Measurements from ENCODE around the gene CCR5AS.
"Not testable (repeated sequence)": the region's sequence is repeated elsewhere in the genome, so short reads cannot be mapped to it uniquely, and the experiment has no call there.

The CCR5AS gene

DNA sequence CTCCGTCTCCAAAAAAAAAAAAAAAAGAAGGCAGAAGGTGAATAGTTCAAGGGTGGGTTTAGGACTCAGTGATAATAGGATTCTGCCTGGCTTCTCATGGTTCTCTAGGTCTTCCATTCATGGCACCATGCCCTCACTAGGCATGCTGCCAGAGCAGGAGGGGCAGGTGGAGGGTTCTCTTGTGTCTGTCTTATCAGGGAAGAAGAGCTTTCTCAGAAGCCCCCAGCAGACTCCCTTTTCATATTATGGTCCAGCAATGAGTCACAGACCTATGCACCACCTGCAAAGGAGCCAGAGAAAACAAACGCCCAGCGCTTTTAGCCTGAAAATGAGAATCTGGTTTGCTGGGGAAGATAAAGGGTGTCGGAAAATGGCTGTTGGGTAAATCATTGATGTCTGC lies 50.0 kb downstream of the CCR5AS start:
- DNase-seq (ENCODE audit: low read depth in 1 of 2, low spot score in 1 of 2): no peak

DNA sequence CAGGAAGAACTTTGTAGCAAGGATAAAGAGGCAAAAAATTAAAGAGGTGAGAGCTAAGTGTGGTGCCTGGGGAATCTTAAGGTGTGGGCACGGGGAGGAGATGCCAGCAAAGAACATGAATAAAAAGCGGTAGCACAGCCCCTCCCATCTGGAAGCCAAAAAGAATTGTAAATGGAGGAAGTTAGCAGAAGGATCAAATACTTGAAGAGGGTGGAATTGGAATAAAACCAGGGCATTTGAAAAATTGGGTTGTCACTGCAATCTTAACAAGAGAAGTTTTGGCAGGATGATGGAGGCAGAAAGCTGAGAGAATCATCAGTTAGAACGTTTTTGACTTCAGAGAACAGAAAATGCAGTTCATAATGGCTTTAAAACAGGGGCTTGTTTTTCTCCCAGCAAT lies 50.6 kb downstream of the CCR5AS start:
- DNase-seq (ENCODE audit: low read depth in 1 of 2, low spot score in 1 of 2): no peak

DNA sequence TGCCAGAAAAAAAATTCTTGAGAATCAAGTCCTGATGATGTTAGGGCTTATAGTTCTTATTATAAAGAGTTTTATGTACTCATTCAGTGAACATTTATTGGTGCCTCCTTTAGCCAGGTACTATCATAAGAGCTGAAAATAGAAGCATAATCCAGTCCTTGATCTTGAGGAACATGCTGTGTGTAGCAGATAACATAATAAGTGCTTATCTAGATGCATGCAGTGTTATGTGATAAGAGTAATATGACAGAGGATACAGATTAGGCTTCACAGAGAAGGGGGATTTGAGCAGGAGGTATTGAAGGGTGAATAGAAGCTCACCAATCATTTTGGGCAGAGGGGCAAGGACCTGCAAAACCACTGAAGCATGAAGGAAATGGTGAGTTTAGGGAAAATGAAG lies 51.9 kb downstream of the CCR5AS start:
- DNase-seq (ENCODE audit: low read depth in 1 of 2, low spot score in 1 of 2): no peak

DNA sequence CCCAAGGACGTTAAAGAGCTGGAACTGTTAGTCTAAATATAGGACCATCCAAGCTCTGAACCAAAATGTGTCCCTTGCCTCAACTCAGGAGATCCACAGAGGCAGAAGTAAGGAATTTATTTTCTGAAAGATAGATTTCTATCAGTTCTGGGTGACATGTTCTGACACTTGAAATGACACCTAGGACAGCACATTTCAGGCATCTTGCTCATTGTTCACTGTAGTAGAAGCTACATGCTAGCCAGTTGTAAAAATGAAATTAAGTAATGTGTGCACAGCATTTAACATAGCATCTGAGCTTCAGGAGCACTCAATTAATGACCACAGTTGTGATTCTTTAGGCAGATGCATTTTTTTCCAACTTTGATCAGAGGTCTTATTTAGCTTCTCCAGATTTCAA lies 52.4 kb downstream of the CCR5AS start:
- DNase-seq (ENCODE audit: low read depth in 1 of 2, low spot score in 1 of 2): no peak

DNA sequence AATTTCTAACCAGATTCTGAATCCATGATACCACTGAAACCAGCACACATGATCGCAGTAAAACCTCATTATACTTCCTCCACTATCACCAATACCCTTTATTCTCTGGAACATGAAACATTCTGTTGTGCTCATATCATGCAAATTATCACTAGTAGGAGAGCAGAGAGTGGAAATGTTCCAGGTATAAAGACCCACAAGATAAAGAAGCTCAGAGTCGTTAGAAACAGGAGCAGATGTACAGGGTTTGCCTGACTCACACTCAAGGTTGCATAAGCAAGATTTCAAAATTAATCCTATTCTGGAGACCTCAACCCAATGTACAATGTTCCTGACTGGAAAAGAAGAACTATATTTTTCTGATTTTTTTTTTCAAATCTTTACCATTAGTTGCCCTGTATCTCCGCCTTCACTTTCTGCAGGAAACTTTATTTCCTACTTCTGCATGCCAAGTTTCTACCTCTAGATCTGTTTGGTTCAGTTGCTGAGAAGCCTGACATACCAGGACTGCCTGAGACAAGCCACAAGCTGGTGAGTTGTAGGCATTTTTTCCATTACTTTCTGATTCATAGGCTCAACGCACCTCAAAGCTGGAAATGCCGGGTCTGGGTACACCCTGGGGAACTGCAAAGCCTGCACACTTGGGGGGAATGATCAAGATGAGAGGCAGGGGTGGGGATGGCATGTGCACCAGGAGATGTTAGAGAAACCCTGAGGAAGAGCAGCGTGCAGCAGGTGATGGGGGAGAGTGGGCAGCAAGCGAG lies 53.0 kb downstream of the CCR5AS start, which contains the start of gene CCR2:
CCR2 (plus strand) TSS at position 465 of the 764 bp plus-strand sequence. CDS start 3,417 bp downstream, outside the sequence.
- no peak for DNase-seq (ENCODE audit: low read depth in 1 of 2, low spot score in 1 of 2)

DNA sequence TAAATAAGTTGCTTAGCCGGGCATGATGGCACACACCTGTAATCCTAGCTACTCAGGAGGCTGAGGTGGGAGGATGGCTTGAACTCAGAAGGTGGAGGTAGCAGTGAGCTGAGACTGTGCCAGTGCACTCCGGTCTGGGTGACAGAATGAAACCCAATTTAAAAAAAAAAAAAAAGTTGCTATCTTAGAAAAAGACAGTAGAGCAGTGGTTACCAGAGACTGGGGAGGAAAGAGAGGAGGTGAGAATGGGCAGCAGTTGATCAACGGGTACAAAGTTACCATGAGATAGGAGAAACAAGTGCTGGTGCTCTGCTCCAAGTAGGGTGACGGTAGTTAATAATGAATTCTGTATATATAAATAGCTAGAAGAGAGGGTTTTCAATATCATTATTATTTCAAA lies 53.8 kb downstream of the CCR5AS start:
- no peak for DNase-seq (ENCODE audit: low read depth in 1 of 2, low spot score in 1 of 2)

DNA sequence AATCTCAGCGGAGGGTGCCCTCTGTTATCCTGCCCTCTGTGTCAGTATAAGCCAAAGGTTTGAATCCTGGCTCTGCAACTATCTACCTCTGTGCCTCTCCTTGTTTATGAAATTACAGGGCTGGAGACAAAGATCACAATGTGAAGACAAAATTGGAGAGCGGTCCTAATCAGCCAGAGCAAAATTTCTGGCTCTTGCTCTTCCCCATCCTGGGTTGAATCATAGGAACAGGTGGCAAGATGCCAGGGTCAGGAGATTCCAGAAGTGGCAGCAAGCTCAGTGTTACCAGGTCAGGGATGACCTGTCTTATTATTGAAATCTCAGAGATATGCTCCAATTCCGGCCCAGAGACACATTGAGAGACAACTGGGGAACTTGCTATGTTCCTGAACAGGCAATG lies 55.2 kb downstream of the CCR5AS start:
- DNase-seq (ENCODE audit: low read depth in 1 of 2, low spot score in 1 of 2): no peak

DNA sequence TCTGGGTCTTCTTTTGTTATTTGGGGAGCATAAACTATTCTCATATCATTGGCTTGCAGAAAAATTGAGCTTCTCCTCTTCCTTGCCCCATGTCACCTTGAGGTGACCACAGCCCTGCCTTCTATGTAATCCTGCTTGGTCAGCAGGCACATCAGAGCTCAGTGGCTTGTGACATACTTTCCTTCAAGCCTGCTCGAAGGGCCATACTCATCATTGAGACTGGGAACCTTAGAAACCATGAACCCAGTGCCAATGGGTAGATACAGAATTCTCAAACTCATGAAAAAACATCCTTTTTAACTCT lies 56.7 kb downstream of the CCR5AS start:
- no peak for DNase-seq (ENCODE audit: low read depth in 1 of 2, low spot score in 1 of 2)

DNA sequence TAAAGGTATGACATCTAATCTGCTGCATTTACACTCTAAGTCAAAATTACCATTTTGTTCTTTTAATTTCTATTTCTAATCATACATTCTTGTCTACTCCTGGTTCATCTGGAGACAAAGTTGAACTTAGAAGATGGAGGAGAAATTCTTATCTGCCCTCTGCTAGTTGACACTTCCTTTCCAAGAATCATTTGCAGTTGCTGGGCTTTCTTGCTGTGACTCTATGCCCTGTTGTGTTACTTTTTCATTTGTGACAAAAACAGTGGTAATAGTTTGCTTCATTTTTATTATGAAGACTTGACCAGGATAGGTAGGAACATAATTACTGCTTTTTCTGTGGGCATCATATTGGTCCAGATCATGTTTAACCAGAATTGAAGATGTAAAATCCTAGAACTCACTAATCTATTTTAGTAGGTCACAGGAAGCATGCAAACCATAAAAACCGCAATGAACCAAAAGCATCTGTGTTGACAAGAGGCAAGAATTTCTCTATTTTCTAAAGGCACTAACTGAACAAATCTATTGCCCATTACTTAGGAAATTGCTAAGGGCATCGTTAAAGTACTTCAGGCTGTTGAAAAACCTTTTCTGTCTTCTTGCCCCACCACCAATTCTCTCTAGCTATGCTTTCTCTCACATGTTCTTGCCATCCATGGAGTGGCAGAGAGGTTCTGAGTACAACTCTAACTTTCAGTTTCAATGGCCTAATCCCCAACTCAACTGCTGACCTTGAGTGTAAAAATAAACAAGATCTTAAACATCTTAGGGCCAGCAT lies 57.2 kb downstream of the CCR5AS start:
- DNase-seq (ENCODE audit: low read depth in 1 of 2, low spot score in 1 of 2): no peak

DNA sequence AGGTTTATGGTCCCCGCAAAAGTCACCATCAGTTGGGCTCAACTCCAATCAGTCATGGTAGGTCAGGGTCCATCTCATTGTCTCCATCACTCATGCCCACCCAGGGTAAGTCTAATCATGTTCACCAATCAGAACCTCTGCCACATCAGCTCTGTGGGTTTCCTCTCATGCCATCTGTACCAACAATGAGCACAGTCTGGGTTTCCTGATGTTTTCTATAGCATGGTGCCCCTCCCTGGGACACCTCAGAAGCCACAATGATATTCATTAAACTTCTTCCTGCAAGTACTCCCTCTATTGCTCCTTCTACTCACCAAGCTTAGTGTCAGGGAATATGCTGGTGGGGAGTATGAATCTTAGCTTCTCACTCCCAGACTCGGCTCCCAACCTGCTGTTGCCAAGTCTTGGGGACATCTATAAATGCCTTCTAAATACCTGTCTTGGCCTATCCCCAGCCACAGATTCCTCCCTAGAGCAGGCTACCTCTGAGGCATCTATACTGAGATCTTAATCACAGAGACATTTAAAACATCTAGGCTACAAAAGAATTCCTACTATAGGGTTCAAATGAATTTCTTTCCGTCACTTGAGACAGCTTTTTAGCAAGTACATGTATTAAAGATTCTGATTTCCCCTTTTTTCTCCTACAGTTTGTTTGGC lies 57.9 kb downstream of the CCR5AS start:
- DNase-seq (ENCODE audit: low read depth in 1 of 2, low spot score in 1 of 2): no peak

DNA sequence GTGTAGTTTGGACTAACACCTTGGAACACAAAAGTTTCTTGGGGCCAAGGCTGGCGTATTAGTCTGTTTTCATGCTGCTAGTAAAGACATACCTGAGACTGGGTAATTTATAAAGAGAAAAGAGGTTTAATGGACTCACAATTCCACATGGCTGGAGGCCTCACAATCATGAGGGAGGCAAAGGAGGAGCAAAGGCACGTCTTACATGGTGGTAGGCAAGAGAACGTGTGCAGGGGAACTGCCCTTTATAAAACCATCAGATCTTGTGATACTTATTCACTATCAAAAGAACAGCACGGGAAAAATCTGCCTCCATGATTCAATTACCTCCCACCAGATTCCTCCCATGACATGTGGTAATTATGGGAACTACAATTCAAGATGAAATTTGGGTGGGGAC lies 62.4 kb downstream of the CCR5AS start:
- DNase-seq (ENCODE audit: low read depth in 1 of 2, low spot score in 1 of 2): no peak

DNA sequence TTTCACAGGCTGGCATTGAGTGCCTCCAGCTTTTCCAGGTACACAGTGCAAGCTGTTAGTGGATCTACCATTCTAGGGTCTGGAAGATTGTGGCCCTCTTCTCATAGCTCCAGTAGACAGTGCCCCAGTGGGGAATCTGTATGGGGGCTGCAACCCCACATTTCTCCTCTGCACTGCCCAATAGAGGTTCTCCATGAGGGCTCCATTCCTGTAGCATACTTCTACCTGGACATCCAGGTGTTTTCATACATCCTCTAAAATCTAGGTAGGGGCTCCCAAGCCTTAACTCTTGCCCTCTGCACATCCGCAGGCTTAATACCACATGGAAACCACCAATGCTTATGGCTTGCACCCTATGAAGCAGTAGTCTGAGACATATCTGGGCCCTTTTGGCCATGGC lies 68.0 kb downstream of the CCR5AS start:
- DNase-seq (ENCODE audit: low read depth in 1 of 2, low spot score in 1 of 2): no peak

DNA sequence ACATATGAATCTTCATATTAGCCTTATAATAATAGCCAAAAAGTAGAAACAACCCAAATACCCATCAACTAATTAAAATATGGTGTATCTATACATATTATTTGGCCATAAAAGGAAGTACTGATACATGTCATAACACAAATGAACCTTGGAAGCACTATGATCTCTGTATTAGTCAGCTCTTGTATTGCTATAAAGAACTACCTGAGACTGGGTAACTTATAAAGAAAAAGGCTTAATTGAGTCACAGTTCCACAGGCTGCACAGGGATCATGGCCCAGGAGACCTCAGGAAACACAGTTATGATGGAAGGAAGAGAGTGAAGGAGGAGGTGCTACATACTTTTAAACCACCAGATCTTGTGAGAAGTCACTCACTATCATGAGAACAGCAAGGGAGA lies 69.0 kb downstream of the CCR5AS start:
- no peak for DNase-seq (ENCODE audit: low read depth in 1 of 2, low spot score in 1 of 2)

DNA sequence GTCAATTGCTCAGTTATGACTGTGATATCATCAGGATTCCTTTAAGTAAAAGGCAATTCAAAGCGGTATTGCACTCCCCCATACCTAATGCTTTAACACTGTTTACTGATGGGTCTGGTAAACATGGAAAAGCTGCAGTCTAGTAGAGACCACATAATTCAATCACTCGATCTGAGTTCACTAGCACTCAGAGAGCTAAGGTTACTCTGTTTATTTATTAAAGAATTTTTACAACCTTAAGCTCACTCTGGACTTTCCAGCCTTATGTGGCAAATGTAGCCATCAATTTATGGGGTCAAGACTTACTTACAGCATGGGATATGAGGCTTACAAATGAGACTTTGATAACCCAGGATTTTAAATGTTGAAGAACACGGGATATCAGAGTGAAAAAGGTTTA lies 71.3 kb downstream of the CCR5AS start:
- DNase-seq (ENCODE audit: low read depth in 1 of 2, low spot score in 1 of 2): no peak

DNA sequence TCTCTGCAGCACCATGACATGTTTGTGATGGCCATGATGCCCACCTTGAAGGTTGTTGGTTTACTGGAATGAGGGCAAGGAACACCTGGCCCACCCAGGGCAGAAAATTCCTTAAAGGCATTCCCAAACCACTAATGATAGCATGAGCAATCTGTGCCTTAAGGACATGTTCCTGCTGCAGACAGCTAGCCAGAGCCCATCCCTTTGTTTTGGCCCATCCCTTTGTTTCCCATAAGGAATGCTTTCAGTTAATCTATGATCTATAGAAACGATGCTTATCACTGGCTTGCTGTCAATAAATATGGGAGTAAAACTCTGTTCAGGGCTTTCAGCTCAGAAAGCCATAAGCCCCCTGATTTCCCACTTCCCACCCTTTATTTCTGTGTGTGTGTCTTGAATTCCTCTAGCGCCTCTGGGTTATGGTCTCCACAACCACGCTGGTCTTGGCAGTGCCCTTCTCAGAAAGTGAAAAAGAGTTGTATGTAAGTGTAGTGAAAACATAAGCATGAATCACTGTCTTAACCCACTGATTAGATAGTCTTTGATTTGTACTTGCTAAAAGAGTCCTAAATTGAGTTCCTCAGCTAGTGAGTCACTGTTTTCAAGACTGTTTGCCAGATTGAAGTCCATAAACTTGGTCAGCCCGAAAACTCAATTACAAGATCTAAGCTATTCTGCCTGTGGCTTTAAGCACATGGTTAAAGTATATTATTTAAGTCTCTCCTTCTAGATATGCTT lies 72.0 kb downstream of the CCR5AS start:
- DNase-seq (ENCODE audit: low read depth in 1 of 2, low spot score in 1 of 2): no peak

DNA sequence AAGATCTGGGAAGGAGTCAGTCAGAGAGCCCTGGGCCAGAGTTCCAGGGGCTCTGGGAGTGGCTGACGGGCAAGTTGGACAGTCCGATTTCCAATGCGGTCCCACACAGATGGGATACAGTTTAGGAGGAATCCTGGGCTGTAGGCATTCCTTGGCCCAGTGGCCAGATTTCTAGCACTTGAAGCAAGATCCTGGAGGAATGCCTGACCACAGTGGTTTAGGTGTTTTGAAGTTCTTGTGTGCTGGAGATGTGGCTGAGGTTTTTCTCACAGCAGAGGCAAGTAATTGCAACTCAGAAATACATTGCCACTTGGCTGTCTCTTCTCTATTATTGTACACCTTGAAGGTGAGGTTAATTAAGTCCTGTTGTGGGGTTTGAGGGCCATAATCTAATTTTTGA lies 76.2 kb downstream of the CCR5AS start:
- DNase-seq (ENCODE audit: low read depth in 1 of 2, low spot score in 1 of 2): not testable (repeated sequence)

DNA sequence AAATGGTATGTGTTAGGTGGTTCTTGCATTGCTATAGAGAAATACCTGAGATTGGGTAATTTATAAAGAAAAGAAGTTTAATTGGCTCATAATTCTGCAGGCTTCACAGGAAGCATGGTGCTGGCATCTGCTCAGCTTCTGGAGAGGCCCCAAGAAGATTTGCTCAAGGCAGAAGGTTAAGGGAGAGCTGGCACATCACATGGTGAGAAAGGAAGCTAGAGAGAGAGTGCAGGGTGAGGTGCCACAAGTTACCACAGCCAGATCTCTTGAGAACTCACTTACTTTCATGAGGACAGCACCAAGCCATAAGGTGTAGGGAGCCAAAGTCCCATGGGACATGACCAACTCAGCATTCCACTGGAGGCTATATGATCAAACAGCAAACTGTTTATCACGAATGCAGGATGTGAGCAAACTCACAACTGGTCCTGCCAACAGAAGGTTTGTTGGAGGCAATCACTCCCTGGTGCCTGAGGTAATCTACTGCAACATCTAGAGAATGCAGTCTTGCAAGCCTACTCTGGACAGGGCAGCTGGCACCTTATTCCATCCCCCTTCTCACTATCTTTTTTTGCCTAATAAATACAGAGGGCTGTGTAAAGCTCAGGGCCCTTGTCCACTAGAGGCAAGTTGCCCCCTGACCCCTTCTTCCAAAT lies 81.1 kb downstream of the CCR5AS start:
- no peak for DNase-seq (ENCODE audit: low read depth in 1 of 2, low spot score in 1 of 2)

DNA sequence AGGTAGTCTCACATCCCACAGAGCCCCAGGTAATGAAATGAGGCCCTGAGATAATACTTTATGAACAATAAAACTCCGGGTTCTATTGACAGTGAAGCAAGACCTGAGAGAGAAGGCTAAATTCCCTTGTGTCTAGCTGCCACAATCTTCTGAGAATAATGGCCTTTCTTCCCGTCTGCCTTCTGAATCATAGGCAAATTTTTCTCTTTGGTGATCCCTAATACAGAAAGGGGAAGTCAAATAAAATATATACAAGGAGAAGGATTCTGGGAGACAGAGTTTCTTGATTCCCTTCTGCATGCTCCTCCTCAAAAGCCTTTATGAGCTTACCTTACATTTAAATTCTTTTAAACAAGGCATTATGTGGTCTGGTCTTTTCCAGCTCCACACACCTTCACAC lies 82.8 kb downstream of the CCR5AS start:
- DNase-seq (ENCODE audit: low read depth in 1 of 2, low spot score in 1 of 2): no peak

DNA sequence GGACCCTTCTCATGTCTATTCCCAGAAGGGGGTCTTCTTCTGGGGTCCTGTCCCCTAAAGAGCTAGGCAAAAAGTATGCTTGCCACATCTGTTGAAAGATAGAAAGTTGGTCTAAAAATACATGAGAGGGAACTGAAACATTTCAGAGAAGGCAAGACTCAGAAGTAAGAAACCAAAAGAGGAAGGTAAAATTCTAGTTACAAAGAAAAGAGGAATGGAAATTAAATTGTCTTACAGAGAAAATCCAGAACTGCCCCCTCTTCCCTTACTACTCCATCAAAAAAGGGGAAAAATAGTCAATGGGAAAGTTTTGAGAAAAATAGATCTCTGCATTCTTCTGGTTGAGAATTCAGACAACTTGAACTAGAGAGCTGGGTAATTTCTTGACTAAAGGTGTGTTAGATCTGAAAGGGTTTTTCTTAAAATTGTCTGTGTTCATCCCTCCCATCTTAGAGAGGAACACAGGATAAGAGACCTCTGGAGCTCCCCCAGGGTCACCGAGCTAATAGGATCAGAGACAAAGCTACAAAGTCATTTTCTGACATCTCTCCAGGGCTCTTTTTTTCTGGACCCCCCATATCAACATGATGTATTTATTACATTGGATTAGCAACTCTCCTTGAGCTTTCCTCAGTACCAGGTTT lies 85.3 kb downstream of the CCR5AS start:
- no peak for DNase-seq (ENCODE audit: low read depth in 1 of 2, low spot score in 1 of 2)

DNA sequence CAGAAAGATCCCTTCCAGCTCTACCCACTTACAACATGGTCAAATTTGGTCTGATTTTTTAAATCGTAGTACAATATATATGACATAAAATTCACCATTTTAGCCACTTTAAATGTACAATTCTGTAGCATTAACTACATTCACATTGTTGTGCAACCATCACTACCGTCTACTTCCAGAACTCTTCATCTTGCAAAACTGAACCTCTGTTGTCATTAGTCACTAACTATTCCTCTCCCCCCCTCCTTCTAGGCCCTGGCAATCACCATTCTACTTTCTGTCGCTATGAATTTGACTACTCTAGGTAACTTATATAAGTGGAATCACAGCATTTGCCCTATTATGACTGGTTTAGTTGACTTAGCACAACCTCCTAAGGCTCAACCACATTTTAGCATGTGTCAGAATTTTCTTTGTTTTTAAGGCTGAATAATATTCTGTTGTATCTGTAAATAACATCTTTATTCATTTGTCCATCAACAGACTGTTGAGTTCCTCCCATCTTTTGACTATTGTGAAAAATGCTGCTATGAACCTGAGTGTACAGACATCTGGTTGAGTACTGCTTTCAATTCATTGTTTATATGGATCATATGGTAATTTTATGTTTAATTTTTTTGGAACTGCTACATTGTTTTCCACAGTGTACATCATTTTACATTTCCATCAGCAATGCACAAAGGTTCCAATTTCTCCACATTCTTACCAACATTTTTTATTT lies 88.5 kb downstream of the CCR5AS start:
- no peak for DNase-seq (ENCODE audit: low read depth in 1 of 2, low spot score in 1 of 2)

Measured in stimulated activated CD4-positive, alpha-beta T cell treated with anti-CD3 and anti-CD28 coated beads, Interleukin-15, amount 100 ng/mL, for 1 hour (primary cell).